Breast epithelium (tissue), 4 donors: ENCODE measurements around the gene SRMS. TPM values are rescaled to one million over a fixed set of nuclear protein-coding genes. Genes with fewer than 3 reads are reported as not detected.

Experiments
- DNase-seq, 2 donors: peaks; one replicate each; pipeline ENCODE4 v3.0.0-alpha.2; 2019; ENCODE audit warnings: low spot score in 2 of 2
- H3K27ac ChIP-seq, 2 donors: fragments of 200-600 bp; sonication (generic) in 1 of 2; one replicate each; pipeline ENCODE4 v1.5.1; 2016 to 2019; ENCODE audit warnings: mild to moderate bottlenecking in 1 of 2
- H3K27me3 ChIP-seq, 2 donors: fragments of 200-600 bp; sonication (generic) in 1 of 2; one replicate each; pipeline versions ENCODE4 v1.5.1 to v1.6.0; 2017 to 2019; ENCODE audit warnings: control low read depth in 1 of 2, mild to moderate bottlenecking in 1 of 2
- H3K36me3 ChIP-seq: fragments of 200-600 bp; one replicate; pipeline ENCODE4 v1.5.1; 2019
- H3K4me1 ChIP-seq, 2 donors: fragments of 200-600 bp; sonication (generic); one replicate each; pipeline ENCODE4 v1.5.1; 2016 to 2019; ENCODE audit warnings: control low read depth in 1 of 2
- H3K4me3 ChIP-seq, 3 donors: fragments of 200-600 bp; sonication (generic); 1 replicate in 2 of 3; 2 replicates in 1 of 3; pipeline ENCODE4 v1.5.1; 2016 to 2019; ENCODE audit warnings: mild to moderate bottlenecking in 3 of 3, moderate library complexity in 2 of 3
- H3K9me3 ChIP-seq, 2 donors: fragments of 200-600 bp; sonication (generic) in 1 of 2; one replicate each; pipeline ENCODE4 v1.5.1; 2016 to 2019; ENCODE audit warnings: control low read depth in 1 of 2
- POLR2A ChIP-seq: fragments of 450-650 bp; IDR thresholded peaks from one replicate; pipeline ENCODE4 v1.6.1; 2016; ENCODE audit warnings: antibody characterized with exemption, mild to moderate bottlenecking, moderate library complexity
- POLR2AphosphoS5 ChIP-seq, 3 donors: sonication (generic); formaldehyde crosslinking; IDR thresholded peaks; one replicate each; pipeline ENCODE4 v1.6.1; 2017; ENCODE audit warnings: antibody characterized with exemption in 3 of 3
- intact Hi-C: fragments of 100-400 bp; cut with DNase I; formaldehyde crosslinking; loops from one replicate; pipeline ENCODE4 v1.15.1; 2023; ENCODE audit warnings: low total_unique reads
- total RNA-seq, 3 donors: library from RNA; depleted of rRNA; stranded (reverse); fragments of >200 nt; gene quantifications; one replicate each; pipeline ENCODE4 v1.1.0, GENCODE V29; 2016
- TF ChIP-seq, protein P1 (sequence below), 3 donors: fragments of 450-650 bp; IDR thresholded peaks; one replicate each; pipeline ENCODE4 v1.5.1; 2016 to 2017; ENCODE audit warnings: antibody characterized with exemption in 3 of 3, mild to moderate bottlenecking in 3 of 3, moderate library complexity in 3 of 3

The SRMS gene
- total RNA-seq, 3 donors from 2014 or later, result 0.59 to 0.66 TPM; not detected in 1

DNA sequence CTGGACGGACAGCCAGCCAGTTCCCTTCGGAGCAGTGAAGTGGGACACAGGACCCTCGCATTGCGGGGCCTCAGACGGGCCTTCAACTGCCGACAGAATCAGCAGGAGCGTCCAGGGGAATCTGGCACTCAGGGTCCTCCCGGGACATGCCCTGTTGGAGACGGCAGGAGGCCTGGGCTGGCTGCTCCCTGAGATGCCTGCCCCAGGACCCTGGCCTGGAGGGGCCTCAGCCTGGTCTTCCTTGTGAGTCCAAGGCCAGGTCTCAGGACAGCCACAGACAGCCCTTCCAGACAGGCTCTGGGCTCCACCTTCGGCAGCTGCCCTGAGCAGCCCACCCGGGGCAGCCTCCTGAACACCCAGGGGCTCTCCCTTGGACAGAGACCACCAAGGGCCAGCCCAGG lies 41.1 kb upstream of the SRMS start:
- H3K36me3 ChIP-seq, result no peaks in the 10 kb centered on the region
- intact Hi-C loops, result no loop called here
- H3K4me3 ChIP-seq, result no peak overlapping the region
- H3K27ac ChIP-seq, result peak overlapping the region; percentile 15 to 75
- DNase-seq, result no peak
- no peaks in the 10 kb centered on the region for H3K4me1 ChIP-seq
- H3K9me3 ChIP-seq, result no peaks in the 10 kb centered on the region
- H3K27me3 ChIP-seq, result no peaks in the 10 kb centered on the region
- TF ChIP-seq POLR2AphosphoS5 (IDR thresholded peaks at IDR 0.05), result no peak
- no peak for TF ChIP-seq POLR2A
- TF ChIP-seq, protein P1, sequence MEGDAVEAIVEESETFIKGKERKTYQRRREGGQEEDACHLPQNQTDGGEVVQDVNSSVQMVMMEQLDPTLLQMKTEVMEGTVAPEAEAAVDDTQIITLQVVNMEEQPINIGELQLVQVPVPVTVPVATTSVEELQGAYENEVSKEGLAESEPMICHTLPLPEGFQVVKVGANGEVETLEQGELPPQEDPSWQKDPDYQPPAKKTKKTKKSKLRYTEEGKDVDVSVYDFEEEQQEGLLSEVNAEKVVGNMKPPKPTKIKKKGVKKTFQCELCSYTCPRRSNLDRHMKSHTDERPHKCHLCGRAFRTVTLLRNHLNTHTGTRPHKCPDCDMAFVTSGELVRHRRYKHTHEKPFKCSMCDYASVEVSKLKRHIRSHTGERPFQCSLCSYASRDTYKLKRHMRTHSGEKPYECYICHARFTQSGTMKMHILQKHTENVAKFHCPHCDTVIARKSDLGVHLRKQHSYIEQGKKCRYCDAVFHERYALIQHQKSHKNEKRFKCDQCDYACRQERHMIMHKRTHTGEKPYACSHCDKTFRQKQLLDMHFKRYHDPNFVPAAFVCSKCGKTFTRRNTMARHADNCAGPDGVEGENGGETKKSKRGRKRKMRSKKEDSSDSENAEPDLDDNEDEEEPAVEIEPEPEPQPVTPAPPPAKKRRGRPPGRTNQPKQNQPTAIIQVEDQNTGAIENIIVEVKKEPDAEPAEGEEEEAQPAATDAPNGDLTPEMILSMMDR (IDR thresholded peaks at IDR 0.05), result no peak

GRCh38 chr20:63587776-63588591 lies 40.4 kb upstream of the SRMS start:
- Histone ChIP-seq H3K36me3 (no peaks in the 10 kb centered on the region), H3K9me3 (no peaks in the 10 kb centered on the region), H3K4me3 (no peak overlapping the region), H3K27ac (peak overlapping the region in 1 of 2 donors; percentile 75), H3K27me3 (no peaks in the 10 kb centered on the region), H3K4me1 (no peaks in the 10 kb centered on the region)
- intact Hi-C loops, result no loop called here
- TF ChIP-seq POLR2A (no peak), POLR2AphosphoS5 (IDR thresholded peaks at IDR 0.05) (no peak)
- TF ChIP-seq, protein P1 (IDR thresholded peaks at IDR 0.05), result no peak
- DNase-seq, result no peak

GRCh38 chr20:63587256-63587655 lies 39.7 kb upstream of the SRMS start:
- Histone ChIP-seq H3K9me3 (no peaks in the 10 kb centered on the region), H3K4me1 (no peaks in the 10 kb centered on the region), H3K36me3 (no peaks in the 10 kb centered on the region), H3K27me3 (no peaks in the 10 kb centered on the region), H3K27ac (peak overlapping the region in 1 of 2 donors; percentile 55), H3K4me3 (no peak overlapping the region)
- intact Hi-C loops, result no loop called here
- DNase-seq, result no peak
- TF ChIP-seq, protein P1 (IDR thresholded peaks at IDR 0.05), result no peak
- no peak for TF ChIP-seq POLR2A
- TF ChIP-seq POLR2AphosphoS5 (IDR thresholded peaks at IDR 0.05), result no peak

DNA sequence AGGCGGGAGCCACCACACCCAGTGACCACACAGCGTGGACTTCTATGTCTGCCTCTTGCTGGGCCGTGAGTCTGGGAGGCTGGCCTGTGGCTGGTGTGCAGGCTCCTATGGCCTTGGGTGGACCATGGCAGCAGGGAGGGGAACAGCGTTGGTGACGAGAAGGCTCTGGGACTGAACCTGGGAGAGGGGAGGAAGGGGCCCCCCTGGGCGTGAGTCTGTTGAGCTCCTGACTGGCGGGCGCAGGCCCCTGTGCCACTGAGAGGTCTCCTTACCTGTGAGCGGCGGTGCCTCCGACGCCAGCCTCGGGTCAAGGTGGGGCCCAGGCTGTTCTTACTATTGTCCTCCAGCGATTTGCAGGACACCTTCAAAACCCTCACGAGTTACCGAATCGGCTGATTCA lies 39.2 kb upstream of the SRMS start:
- DNase-seq, result no peak
- Histone ChIP-seq H3K4me1 (no peaks in the 10 kb centered on the region), H3K27me3 (no peaks in the 10 kb centered on the region), H3K27ac (no peak overlapping the region), H3K36me3 (no peaks in the 10 kb centered on the region), H3K9me3 (no peaks in the 10 kb centered on the region), H3K4me3 (no peak overlapping the region)
- TF ChIP-seq POLR2AphosphoS5 (IDR thresholded peaks at IDR 0.05), result no peak
- TF ChIP-seq, protein P1 (IDR thresholded peaks at IDR 0.05), result no peak
- TF ChIP-seq POLR2A, result no peak
- intact Hi-C loops, result no loop called here
